Epithelial cell of esophagus (primary cell): ENCODE results near the gene ZNF827.

Source experiments
- DNase-seq: peaks from one replicate; pipeline ENCODE4 v3.0.0; 2010; ENCODE audit warnings: low read depth
- H3K4me3 ChIP-seq: 2 replicates; pipeline ENCODE4 v1.5.1; 2011; ENCODE audit warnings: mild to moderate bottlenecking, low read length, control low read depth
- CTCF ChIP-seq: IDR thresholded peaks from 2 replicates; pipeline ENCODE4 v1.5.1; 2011; ENCODE audit warnings: low read depth, mild to moderate bottlenecking, low read length, control low read depth, inconsistent platforms; ENCODE audit not compliant: insufficient read depth; ENCODE audit errors: missing control alignments

ZNF827 gene

GRCh38 chr4:145938618-145939440, at the start of gene ZNF827:
Gene ZNF827, minus strand, starts transcription at chr4:145938823. Its CDS starts 416 bp downstream, at chr4:145938407.
- peak; percentile 62 for DNase-seq
- peak within 1 kb of the TSS; percentile 76 for H3K4me3 ChIP-seq
- no peak for TF ChIP-seq CTCF

DNA sequence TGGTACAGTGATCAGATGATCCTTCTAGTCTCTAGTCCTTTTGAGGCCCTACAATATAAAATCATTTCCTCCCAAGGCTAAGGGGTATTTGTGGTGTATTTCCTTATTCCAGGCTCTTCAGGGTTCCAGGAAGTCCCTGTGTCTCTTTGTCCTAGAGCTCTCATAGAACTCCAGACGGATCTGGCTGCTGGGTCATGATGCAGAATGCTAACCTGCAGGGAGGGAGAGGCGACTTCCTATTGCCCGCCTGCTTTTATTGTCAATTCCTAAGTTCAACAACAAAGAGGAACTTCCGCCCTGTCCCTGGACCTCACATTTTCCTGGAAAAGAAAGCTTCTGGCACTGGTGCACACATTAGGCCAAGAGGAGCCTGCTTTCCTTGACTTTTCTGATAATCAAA, 45.9 kb upstream of the ZNF827 start:
- H3K4me3 ChIP-seq = no peak overlapping the region
- TF ChIP-seq CTCF = no peak
- DNase-seq = no peak

- no peak for DNase-seq
- TF ChIP-seq CTCF = no peak
- no peak overlapping the region for H3K4me3 ChIP-seq
Measured at GRCh38 chr4:145982791-145983190, 44.2 kb upstream of the ZNF827 start.

- H3K4me3 ChIP-seq = no peak overlapping the region
- no peak for DNase-seq
- no peak for TF ChIP-seq CTCF
Measured at GRCh38 chr4:145979160-145979559, 40.5 kb upstream of the ZNF827 start.

GRCh38 chr4:145976680-145977079, 38.1 kb upstream of the ZNF827 start:
- no peak for TF ChIP-seq CTCF
- DNase-seq = no peak
- H3K4me3 ChIP-seq = no peak overlapping the region

- DNase-seq = no peak
- H3K4me3 ChIP-seq = no peak overlapping the region
- TF ChIP-seq CTCF = no peak
Measured at GRCh38 chr4:145960012-145960411, 21.4 kb upstream of the ZNF827 start.

- no peak for TF ChIP-seq CTCF
- H3K4me3 ChIP-seq = no peak overlapping the region
- DNase-seq = no peak
Measured at GRCh38 chr4:145957302-145957701, 18.7 kb upstream of the ZNF827 start.
